ENCODE measurements around the gene RNF144B. TPM values are rescaled to one million over a fixed set of nuclear protein-coding genes. Genes with fewer than 3 reads are reported as not detected.

Gene RNF144B
- total and polyA plus RNA-seq, 9 of the 15 experiments (the other 6 are each of a cell fraction or from before 2014, with no cell fraction given) = 0.01 TPM; not detected in 8

DNA sequence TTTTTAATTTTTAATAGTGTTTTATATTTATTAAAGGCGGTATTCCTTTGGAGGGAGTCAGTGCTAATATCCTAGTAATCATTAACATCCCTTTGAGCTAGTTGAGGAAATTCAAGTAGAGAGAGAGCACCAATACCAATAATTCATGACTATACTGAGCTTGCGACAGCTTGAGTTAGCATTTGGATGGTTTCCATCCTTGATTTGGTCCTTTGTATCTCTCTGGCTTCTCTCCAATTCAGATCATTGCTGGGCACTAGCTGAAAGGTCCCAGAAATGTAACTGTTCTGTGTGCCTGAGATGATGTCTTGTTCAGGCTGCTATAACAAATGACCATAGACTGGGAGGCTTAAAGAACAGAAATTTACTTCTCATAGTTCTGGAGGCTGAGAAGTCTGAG, 77.0 kb downstream of the RNF144B start:
- Histone ChIP-seq H3K36me3 (ENCODE audit: control insufficient read depth, insufficient read depth, low read length) (no peaks in the 10 kb centered on the region), H3K4me1 (replicated peaks in 1 of 2; ENCODE audit: control insufficient read depth in 2 of 2, insufficient read depth in 2 of 2, low read length in 2 of 2) (no peaks in the 10 kb centered on the region), H3K79me2 (ENCODE audit: control insufficient read depth, insufficient read depth, low read length) (no peaks in the 10 kb centered on the region), H3K4me3 (no peak overlapping the region), H3K9ac (ENCODE audit: insufficient read depth in 1 of 2, low read depth in 2 of 2, low read length in 2 of 2) (no peak overlapping the region), H4K20me1 (replicated peaks; ENCODE audit: control insufficient read depth, insufficient read depth, low read length) (no peaks in the 10 kb centered on the region), H3K4me2 (ENCODE audit: insufficient read depth, low read length) (no peak overlapping the region), H3K9me3 (replicated peaks; ENCODE audit: control insufficient read depth, insufficient read depth, low read depth, low read length) (no peaks in the 10 kb centered on the region), H3K27me3 (ENCODE audit: control insufficient read depth in 2 of 2, insufficient read depth in 2 of 2, low read length in 2 of 2) (no peaks in the 10 kb centered on the region), H2AFZ (ENCODE audit: low read depth, low read length) (no peak overlapping the region), H3K27ac (ENCODE audit: extremely low read depth, low read depth, low read length) (no peak overlapping the region), H3K9me1 (ENCODE audit: control insufficient read depth, insufficient read depth, low read length) (no peaks in the 10 kb centered on the region)
- CTCF ChIA-PET (ENCODE audit: low intra/inter-chr PET ratio) = no interaction called here
- POLR2A ChIA-PET = interaction anchor here (0.5 kb wide), 1 partner anchor 104 kb away, joined by 3 read pairs; no protein-coding TSS in a partner anchor
- in situ Hi-C loops (cut with MboI) = no loop called here
- ATAC-seq = no peak
- intact Hi-C loops (cut with micrococcal nuclease) = no loop called here
- DNase-seq (ENCODE audit: extremely low read depth in 1 of 4, low spot score in 3 of 4) = no peak
- 0% methylated on average over 2 of the region's 2 CpGs for WGBS (ENCODE audit: insufficient coverage, low coverage, missing lambda C conversion rate)
- no peak for FAIRE-seq
- no TSS peak for BruUV-seq (replicated peaks)
- TF ChIP-seq ZNF57 (CRISPR knock-in tag; IDR thresholded peaks at IDR 0.05) (no peak), ZNF133 (CRISPR knock-in tag; IDR thresholded peaks at IDR 0.05) (no peak), GABPB1 (CRISPR knock-in tag; IDR thresholded peaks at IDR 0.05) (no peak), GTF2F1 (IDR thresholded peaks at IDR 0.05; ENCODE audit: low read depth, low read length) (no peak), CHD1 (IDR thresholded peaks at IDR 0.05; ENCODE audit: low read length) (no peak), STAG1 (CRISPR knock-in tag; IDR thresholded peaks at IDR 0.05; ENCODE audit: borderline replicate concordance) (no peak), DPF2 (IDR thresholded peaks at IDR 0.05) (no peak), ZNF184 (CRISPR knock-in tag; IDR thresholded peaks at IDR 0.05) (no peak), ADNP (tag; IDR thresholded peaks at IDR 0.05) (no peak), ZNF77 (CRISPR knock-in tag; IDR thresholded peaks at IDR 0.05) (no peak), HNRNPL (IDR thresholded peaks at IDR 0.05; ENCODE audit: low read depth, low read length) (no peak), PHTF2 (CRISPR knock-in tag; IDR thresholded peaks at IDR 0.05) (no peak), TRIM25 (IDR thresholded peaks at IDR 0.05; ENCODE audit: borderline replicate concordance) (no peak), ZNF76 (CRISPR knock-in tag; IDR thresholded peaks at IDR 0.05; ENCODE audit: borderline replicate concordance) (no peak), ZBTB26 (CRISPR knock-in tag; IDR thresholded peaks at IDR 0.05) (no peak), POLR2AphosphoS2 (IDR thresholded peaks at IDR 0.05; ENCODE audit: low read length) (no peak)
- TF ChIP-seq, protein P1, sequence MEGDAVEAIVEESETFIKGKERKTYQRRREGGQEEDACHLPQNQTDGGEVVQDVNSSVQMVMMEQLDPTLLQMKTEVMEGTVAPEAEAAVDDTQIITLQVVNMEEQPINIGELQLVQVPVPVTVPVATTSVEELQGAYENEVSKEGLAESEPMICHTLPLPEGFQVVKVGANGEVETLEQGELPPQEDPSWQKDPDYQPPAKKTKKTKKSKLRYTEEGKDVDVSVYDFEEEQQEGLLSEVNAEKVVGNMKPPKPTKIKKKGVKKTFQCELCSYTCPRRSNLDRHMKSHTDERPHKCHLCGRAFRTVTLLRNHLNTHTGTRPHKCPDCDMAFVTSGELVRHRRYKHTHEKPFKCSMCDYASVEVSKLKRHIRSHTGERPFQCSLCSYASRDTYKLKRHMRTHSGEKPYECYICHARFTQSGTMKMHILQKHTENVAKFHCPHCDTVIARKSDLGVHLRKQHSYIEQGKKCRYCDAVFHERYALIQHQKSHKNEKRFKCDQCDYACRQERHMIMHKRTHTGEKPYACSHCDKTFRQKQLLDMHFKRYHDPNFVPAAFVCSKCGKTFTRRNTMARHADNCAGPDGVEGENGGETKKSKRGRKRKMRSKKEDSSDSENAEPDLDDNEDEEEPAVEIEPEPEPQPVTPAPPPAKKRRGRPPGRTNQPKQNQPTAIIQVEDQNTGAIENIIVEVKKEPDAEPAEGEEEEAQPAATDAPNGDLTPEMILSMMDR (IDR thresholded peaks at IDR 0.05 in 2 of 3, conservative IDR thresholded peaks at IDR 0.05 in 1 of 3; ENCODE audit: insufficient read depth in 2 of 3, low read depth in 1 of 3, low read length in 3 of 3) = no peak
- TF ChIP-seq, protein P2, sequence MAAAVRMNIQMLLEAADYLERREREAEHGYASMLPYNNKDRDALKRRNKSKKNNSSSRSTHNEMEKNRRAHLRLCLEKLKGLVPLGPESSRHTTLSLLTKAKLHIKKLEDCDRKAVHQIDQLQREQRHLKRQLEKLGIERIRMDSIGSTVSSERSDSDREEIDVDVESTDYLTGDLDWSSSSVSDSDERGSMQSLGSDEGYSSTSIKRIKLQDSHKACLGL (CRISPR knock-in tag; IDR thresholded peaks at IDR 0.05; ENCODE audit: borderline replicate concordance, poor library complexity, severe bottlenecking) = no peak

Data from K562 (cell line).